Measurements from ENCODE around the gene ARSD.

GRCh38 chrX:2972391-2972790 lies 43.3 kb upstream of the ARSD start:
- TF ChIP-seq CTCF (IDR thresholded peaks at IDR 0.05; ENCODE audit: low read depth, low read length) (no peak), POLR2A (IDR thresholded peaks at IDR 0.05; ENCODE audit: extremely low read depth, insufficient read length) (no peak), MAX (IDR thresholded peaks at IDR 0.05; ENCODE audit: low read depth, low read length) (no peak)
